Measurements from ENCODE around the gene TMPRSS15.

GRCh38 chr21:18298228-18298627 is 105.4 kb downstream of the TMPRSS15 start:
- TF ChIP-seq SP1 (IDR thresholded peaks at IDR 0.05), result no peak
- no peak for TF ChIP-seq SUZ12 (IDR thresholded peaks at IDR 0.05)
- TF ChIP-seq NFRKB (IDR thresholded peaks at IDR 0.05), result no peak
- no peak for TF ChIP-seq ELF4 (IDR thresholded peaks at IDR 0.05)
- no peak for TF ChIP-seq BHLHE40 (IDR thresholded peaks at IDR 0.05; ENCODE audit: borderline replicate concordance)
- no peak for TF ChIP-seq FOXK2 (IDR thresholded peaks at IDR 0.05)

Data from HEK293T (cell line).